ENCODE results near the gene STKLD1. TPM values are rescaled to one million over a fixed set of nuclear protein-coding genes. Genes with fewer than 3 reads are reported as not detected.

Gene STKLD1
- total RNA-seq, 1 experiment from 2014 or later = 0.94 TPM

- H3K27me3 Mint-ChIP-seq (ENCODE audit: unreplicated experiment) = no peaks in the 10 kb centered on the region
- no peaks in the 10 kb centered on the region for H3K9me3 Mint-ChIP-seq (ENCODE audit: low read depth, unreplicated experiment)
- TF ChIP-seq CTCF (IDR thresholded peaks at IDR 0.05; ENCODE audit: unreplicated experiment) = no peak
- no peak overlapping the region for H3K4me3 Mint-ChIP-seq (ENCODE audit: low read depth, unreplicated experiment)
- H3K27ac Mint-ChIP-seq (ENCODE audit: unreplicated experiment) = no peak overlapping the region
- CTCF ChIA-PET = interaction anchor here (0.9 kb wide), 1 partner anchor 48 kb away, joined by 3 read pairs; no protein-coding TSS in a partner anchor
- no peak for DNase-seq
- no TSS peak for BruUV-seq (replicated peaks)
- intact Hi-C loops (cut with micrococcal nuclease; ENCODE audit: unreplicated experiment) = no loop called here
- H3K36me3 Mint-ChIP-seq (ENCODE audit: insufficient read depth, unreplicated experiment) = peaks cover 18% of the 10 kb centered on the region
- H3K4me1 Mint-ChIP-seq (ENCODE audit: low read depth, unreplicated experiment) = peaks cover 9% of the 10 kb centered on the region
These were observed 2.3 kb downstream of the STKLD1 start for GRCh38 chr9:133378408-133378962.

- Mint-ChIP-seq H3K27me3 (ENCODE audit: unreplicated experiment) (no peaks in the 10 kb centered on the region), H3K9me3 (ENCODE audit: low read depth, unreplicated experiment) (no peaks in the 10 kb centered on the region), H3K4me1 (ENCODE audit: low read depth, unreplicated experiment) (peaks cover 9% of the 10 kb centered on the region), H3K27ac (ENCODE audit: unreplicated experiment) (no peak overlapping the region), H3K36me3 (ENCODE audit: insufficient read depth, unreplicated experiment) (peaks cover 11% of the 10 kb centered on the region), H3K4me3 (ENCODE audit: low read depth, unreplicated experiment) (no peak overlapping the region)
- intact Hi-C loops (cut with micrococcal nuclease; ENCODE audit: unreplicated experiment) = no loop called here
- no peak for TF ChIP-seq CTCF (IDR thresholded peaks at IDR 0.05; ENCODE audit: unreplicated experiment)
- no TSS peak for BruUV-seq (replicated peaks)
- no peak for DNase-seq
- CTCF ChIA-PET = no interaction called here
These were observed 3.3 kb downstream of the STKLD1 start for GRCh38 chr9:133379153-133380086.

DNA sequence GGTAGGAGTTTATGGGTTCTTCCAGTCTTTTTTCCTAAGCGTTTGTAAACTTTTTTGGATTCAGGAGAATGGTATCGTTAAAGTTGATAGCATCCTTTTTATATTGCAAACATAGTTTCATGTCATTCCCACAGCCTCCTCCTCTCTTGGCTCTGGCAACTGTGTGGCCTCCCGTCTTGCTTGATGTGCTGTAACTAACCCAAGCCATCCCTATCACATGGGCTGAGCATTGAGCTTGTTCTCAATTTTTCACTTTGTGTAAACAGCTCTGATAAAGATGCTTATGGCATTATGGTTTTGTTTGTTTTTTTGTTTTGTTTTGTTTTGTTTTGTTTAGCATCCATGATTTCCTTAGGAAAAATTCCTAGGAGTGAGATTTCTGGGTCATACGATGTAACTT is 4.6 kb downstream of the STKLD1 start:
- intact Hi-C loops (cut with micrococcal nuclease; ENCODE audit: unreplicated experiment) = no loop called here
- Mint-ChIP-seq H3K9me3 (ENCODE audit: low read depth, unreplicated experiment) (no peaks in the 10 kb centered on the region), H3K4me3 (ENCODE audit: low read depth, unreplicated experiment) (no peak overlapping the region), H3K27me3 (ENCODE audit: unreplicated experiment) (no peaks in the 10 kb centered on the region), H3K27ac (ENCODE audit: unreplicated experiment) (no peak overlapping the region), H3K4me1 (ENCODE audit: low read depth, unreplicated experiment) (peaks cover 9% of the 10 kb centered on the region), H3K36me3 (ENCODE audit: insufficient read depth, unreplicated experiment) (no peaks in the 10 kb centered on the region)
- BruUV-seq (replicated peaks) = no TSS peak
- CTCF ChIA-PET = interaction anchor here (0.6 to 0.7 kb wide), 2 partner anchors 24 to 79 kb away, joined by 3 read pairs; partner anchors contain the start of genes CACFD1, SURF1 and SURF2
- DNase-seq = no peak
- no peak for TF ChIP-seq CTCF (IDR thresholded peaks at IDR 0.05; ENCODE audit: unreplicated experiment)

DNA sequence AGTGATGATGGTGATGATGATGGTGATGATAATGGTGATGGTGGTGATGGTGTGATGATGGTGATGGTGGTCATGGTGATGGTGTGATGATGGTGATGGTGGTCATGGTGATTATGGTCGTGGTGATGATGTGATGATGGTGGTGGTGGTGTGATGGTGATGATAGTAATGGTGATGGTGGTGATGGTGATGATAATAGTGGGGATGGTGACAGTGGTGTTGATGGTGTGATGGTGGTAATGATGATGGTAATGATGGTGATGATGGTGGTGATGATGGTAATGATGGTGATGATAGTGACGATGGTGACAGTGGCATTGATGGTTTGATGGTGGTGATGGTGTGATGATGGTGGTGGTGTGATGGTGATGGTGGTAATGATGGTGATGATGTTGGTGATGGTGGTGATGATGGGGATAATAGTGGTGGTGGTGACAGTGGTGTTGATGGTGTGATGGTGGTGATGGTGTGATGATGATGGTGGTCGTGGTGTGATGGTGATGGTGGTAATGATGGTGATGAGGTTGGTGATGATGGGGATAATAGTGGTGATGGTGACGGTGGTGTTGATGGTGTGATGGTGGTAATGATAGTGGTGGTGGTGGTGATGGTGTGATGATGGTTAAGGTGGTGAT is 6.5 kb downstream of the STKLD1 start:
- no peak for DNase-seq
- H3K4me1 Mint-ChIP-seq (ENCODE audit: low read depth, unreplicated experiment) = peaks cover 9% of the 10 kb centered on the region
- intact Hi-C loops (cut with micrococcal nuclease; ENCODE audit: unreplicated experiment) = no loop called here
- CTCF ChIA-PET = no interaction called here
- H3K9me3 Mint-ChIP-seq (ENCODE audit: low read depth, unreplicated experiment) = no peaks in the 10 kb centered on the region
- no peak overlapping the region for H3K27ac Mint-ChIP-seq (ENCODE audit: unreplicated experiment)
- H3K4me3 Mint-ChIP-seq (ENCODE audit: low read depth, unreplicated experiment) = no peak overlapping the region
- H3K36me3 Mint-ChIP-seq (ENCODE audit: insufficient read depth, unreplicated experiment) = no peaks in the 10 kb centered on the region
- TF ChIP-seq CTCF (IDR thresholded peaks at IDR 0.05; ENCODE audit: unreplicated experiment) = no peak
- no TSS peak for BruUV-seq (replicated peaks)
- no peaks in the 10 kb centered on the region for H3K27me3 Mint-ChIP-seq (ENCODE audit: unreplicated experiment)

Measured in Calu3 (cell line).